Keratinocyte (primary cell): ENCODE measurements around the gene SKIL. TPM values are rescaled to one million over a fixed set of nuclear protein-coding genes. Genes with fewer than 3 reads are reported as not detected.

Experiments
- DNase-seq: peaks from one replicate; pipeline ENCODE4 v3.0.0-alpha.2; 2011; ENCODE audit warnings: low read depth, missing footprints, low spot score
- FAIRE-seq: peaks from 2 replicates; lab custom pipeline; 2011; peaks lifted over from hg19 to GRCh38; lab: Jason Lieb, UNC
- H2AFZ ChIP-seq: 2 replicates; pipeline ENCODE4 v1.6.0; 2012; ENCODE audit warnings: low read length, control low read depth, inconsistent platforms; ENCODE audit not compliant: control insufficient read depth
- H3K27ac ChIP-seq: 2 replicates; pipeline ENCODE4 v1.5.1; 2011; ENCODE audit warnings: low read length; ENCODE audit not compliant: control insufficient read depth, insufficient read depth
- H3K27me3 ChIP-seq: 3 replicates; pipeline ENCODE4 v1.6.0; 2011; ENCODE audit warnings: low read length; ENCODE audit not compliant: control insufficient read depth, insufficient read depth; ENCODE audit errors: extremely low read depth
- H3K36me3 ChIP-seq, 2 experiments: 2 replicates in 1 of 2; 3 replicates in 1 of 2; pipeline ENCODE4 v1.5.1; 2011; ENCODE audit warnings: low read length in 2 of 2, mild to moderate bottlenecking in 1 of 2; ENCODE audit not compliant: control insufficient read depth in 2 of 2, insufficient read depth in 2 of 2; ENCODE audit errors: extremely low read depth in 1 of 2
- H3K4me1 ChIP-seq: 3 replicates; pipeline ENCODE4 v1.5.1; 2011; ENCODE audit warnings: low read length; ENCODE audit not compliant: control insufficient read depth, insufficient read depth; ENCODE audit errors: extremely low read depth
- H3K4me2 ChIP-seq: 3 replicates; pipeline ENCODE4 v1.6.0; 2011; ENCODE audit warnings: low read depth, low read length; ENCODE audit not compliant: control insufficient read depth, insufficient read depth; ENCODE audit errors: extremely low read depth
- H3K4me3 ChIP-seq, 3 experiments: fragments of 200-600 bp in 1 of 3; sonication (generic) in 1 of 3; 2 replicates in 2 of 3; 3 replicates in 1 of 3; pipeline ENCODE4 v1.5.1; 2011 to 2016; ENCODE audit warnings: low read length in 3 of 3, mild to moderate bottlenecking in 3 of 3, control low read depth in 2 of 3, inconsistent platforms in 1 of 3, low read depth in 1 of 3, mixed read lengths in 1 of 3, mixed run types in 1 of 3, moderate library complexity in 1 of 3; ENCODE audit not compliant: control insufficient read depth in 2 of 3, insufficient read depth in 2 of 3; ENCODE audit errors: extremely low read depth in 1 of 3
- H3K79me2 ChIP-seq: 2 replicates; pipeline ENCODE4 v1.6.0; 2012; ENCODE audit warnings: low read length; ENCODE audit not compliant: control insufficient read depth, insufficient read depth
- H3K9ac ChIP-seq: 3 replicates; pipeline ENCODE4 v1.6.0; 2011; ENCODE audit warnings: low read length; ENCODE audit not compliant: control insufficient read depth, insufficient read depth; ENCODE audit errors: extremely low read depth
- H3K9me1 ChIP-seq: 3 replicates; pipeline ENCODE4 v1.6.0; 2011; ENCODE audit warnings: low read length; ENCODE audit not compliant: control insufficient read depth, insufficient read depth; ENCODE audit errors: extremely low read depth
- H3K9me3 ChIP-seq: 2 replicates; pipeline ENCODE4 v1.5.1; 2012; ENCODE audit warnings: low read depth, low read length; ENCODE audit not compliant: control insufficient read depth
- H4K20me1 ChIP-seq: 3 replicates; pipeline ENCODE4 v1.6.0; 2011; ENCODE audit warnings: low read length; ENCODE audit not compliant: control insufficient read depth, insufficient read depth; ENCODE audit errors: extremely low read depth
- CTCF ChIP-seq, 3 experiments: IDR thresholded peaks in 1 of 3; conservative IDR thresholded peaks in 1 of 3; optimal IDR thresholded peaks in 1 of 3; 2 replicates in 2 of 3; 3 replicates in 1 of 3; pipeline versions ENCODE3 to v1.5.1; 2011; ENCODE audit warnings: low read length in 3 of 3, mild to moderate bottlenecking in 3 of 3, moderate library complexity in 2 of 3, control low read depth in 1 of 3, inconsistent platforms in 1 of 3; ENCODE audit not compliant: insufficient read depth in 2 of 3; ENCODE audit errors: extremely low read depth in 1 of 3
- EZH2 ChIP-seq: IDR thresholded peaks from one replicate; pipeline ENCODE4 v1.6.1; 2012; ENCODE audit warnings: inconsistent platforms, mild to moderate bottlenecking, low read length, moderate library complexity
- dilution Hi-C: fragments of 300-500 bp; cut with MboI; formaldehyde crosslinking; loops from one replicate; pipeline ENCODE4 v1.7.0; 2020; ENCODE audit warnings: low sequenced_read_pairs; ENCODE audit not compliant: extremely low pct_ligation_motif_present
- polyA plus RNA-seq, 5 experiments: library from polyadenylated mRNA; depleted of rRNA in 3 of 5; stranded (reverse) in 3 of 5; stranded (forward) in 1 of 5; unstranded in 1 of 5; fragments of >200 nt; gene quantifications; 1 replicate in 1 of 5; 2 replicates in 3 of 5; 3 replicates in 1 of 5; pipeline versions ENCODE4 v1.2.1 to v1.2.3, GENCODE V29; 2011 to 2012; ENCODE audit warnings: missing spikeins in 2 of 5, low read depth in 1 of 5, low replicate concordance in 1 of 5

Gene SKIL
- polyA plus RNA-seq, 1 donor (not counting 4 experiments of a cell fraction or from before 2014, with no cell fraction given), result 11.0 TPM

GRCh38 chr3:170383567-170383966 is 26.1 kb downstream of the SKIL start:
- no peak overlapping the region for H3K9ac ChIP-seq
- no peaks in the 10 kb centered on the region for H4K20me1 ChIP-seq
- dilution Hi-C loops, result no loop called here
- H3K27ac ChIP-seq, result no peak overlapping the region
- H3K36me3 ChIP-seq, result peaks cover 4 to 6% of the 10 kb centered on the region in 2 experiments
- H3K9me1 ChIP-seq, result peaks cover 2% of the 10 kb centered on the region
- peaks cover 8% of the 10 kb centered on the region for H3K79me2 ChIP-seq
- no peaks in the 10 kb centered on the region for H3K4me1 ChIP-seq
- TF ChIP-seq CTCF (optimal IDR thresholded peaks at IDR 0.05 in 1 of 3, IDR thresholded peaks at IDR 0.05 in 1 of 3, conservative IDR thresholded peaks at IDR 0.05 in 1 of 3; ENCODE audit: extremely low read depth in 1 of 3, insufficient read depth in 2 of 3, low read length in 3 of 3) (no peak), EZH2 (no peak)
- no peaks in the 10 kb centered on the region for H3K27me3 ChIP-seq
- H2AFZ ChIP-seq, result no peak overlapping the region
- no peaks in the 10 kb centered on the region for H3K9me3 ChIP-seq
- FAIRE-seq (no peak), DNase-seq (no peak)
- H3K4me3 ChIP-seq, result no peak overlapping the region
- no peak overlapping the region for H3K4me2 ChIP-seq

GRCh38 chr3:170386468-170386867 is 29.0 kb downstream of the SKIL start:
- DNase-seq (no peak), FAIRE-seq (no peak)
- H3K9me1 ChIP-seq, result no peaks in the 10 kb centered on the region
- H3K9me3 ChIP-seq, result no peaks in the 10 kb centered on the region
- no peak overlapping the region for H3K27ac ChIP-seq
- H3K4me1 ChIP-seq, result no peaks in the 10 kb centered on the region
- no peak overlapping the region for H2AFZ ChIP-seq
- H3K9ac ChIP-seq, result no peak overlapping the region
- H3K4me2 ChIP-seq, result no peak overlapping the region
- no peaks in the 10 kb centered on the region for H4K20me1 ChIP-seq
- H3K27me3 ChIP-seq, result no peaks in the 10 kb centered on the region
- H3K36me3 ChIP-seq, result peaks cover 3 to 4% of the 10 kb centered on the region in 2 experiments
- H3K4me3 ChIP-seq, result no peak overlapping the region
- peaks cover 4% of the 10 kb centered on the region for H3K79me2 ChIP-seq
- no peak for TF ChIP-seq CTCF (optimal IDR thresholded peaks at IDR 0.05 in 1 of 3, IDR thresholded peaks at IDR 0.05 in 1 of 3, conservative IDR thresholded peaks at IDR 0.05 in 1 of 3; ENCODE audit: extremely low read depth in 1 of 3, insufficient read depth in 2 of 3, low read length in 3 of 3)
- dilution Hi-C loops, result no loop called here
